Activated CD4-positive, alpha-beta T cell treated with anti-CD3 and anti-CD28 coated beads, Interleukin-2, amount 10 ng/mL, durations not matched to agents 24 days and 14 days (primary cell): Measurements from ENCODE around the gene SLC8A1. TPM values are rescaled to one million over a fixed set of nuclear protein-coding genes. Genes with fewer than 3 reads are reported as not detected.

Experiments used
- DNase-seq: peaks from one replicate; pipeline ENCODE4 v3.0.0; 2022
- H3K27ac Mint-ChIP-seq: one replicate; pipeline ENCODE4 v1.8.0; 2022; ENCODE audit warnings: mild to moderate bottlenecking, mixed read lengths
- H3K27me3 Mint-ChIP-seq: one replicate; pipeline ENCODE4 v1.8.0; 2022; ENCODE audit warnings: mixed read lengths
- H3K36me3 Mint-ChIP-seq: one replicate; pipeline ENCODE4 v1.8.0; 2022; ENCODE audit warnings: low read depth, mild to moderate bottlenecking, mixed read lengths
- H3K4me1 Mint-ChIP-seq: one replicate; pipeline ENCODE4 v1.8.0; 2021; ENCODE audit warnings: mixed read lengths
- H3K4me3 Mint-ChIP-seq: one replicate; pipeline ENCODE4 v1.8.0; 2022; ENCODE audit warnings: mild to moderate bottlenecking, moderate library complexity, mixed read lengths
- H3K9me3 Mint-ChIP-seq: one replicate; pipeline ENCODE4 v1.8.0; 2021; ENCODE audit warnings: mixed read lengths
- intact Hi-C: fragments of 100-400 bp; cut with micrococcal nuclease; formaldehyde crosslinking; loops from one replicate; pipeline ENCODE4 v1.15.1; 2023
- total RNA-seq: library from RNA; stranded (reverse); gene quantifications from 2 replicates; pipeline ENCODE4 v1.2.3, GENCODE V29; 2022

Gene SLC8A1
- total RNA-seq, 1 donor from 2014 or later, result 5.0 TPM

GRCh38 chr2:40072442-40073232, 379.3 kb downstream of the SLC8A1 start:
- DNase-seq, result no peak
- peaks cover 11% of the 10 kb centered on the region for H3K36me3 Mint-ChIP-seq
- no peaks in the 10 kb centered on the region for H3K4me1 Mint-ChIP-seq
- H3K27ac Mint-ChIP-seq, result no peak overlapping the region
- H3K27me3 Mint-ChIP-seq, result no peaks in the 10 kb centered on the region
- intact Hi-C loops, result no loop called here
- peaks cover 38% of the 10 kb centered on the region for H3K9me3 Mint-ChIP-seq
- H3K4me3 Mint-ChIP-seq, result no peak overlapping the region

- H3K27ac Mint-ChIP-seq, result no peak overlapping the region
- H3K9me3 Mint-ChIP-seq, result peaks cover 18% of the 10 kb centered on the region
- intact Hi-C loops, result no loop called here
- peaks cover 8% of the 10 kb centered on the region for H3K36me3 Mint-ChIP-seq
- H3K27me3 Mint-ChIP-seq, result no peaks in the 10 kb centered on the region
- no peaks in the 10 kb centered on the region for H3K4me1 Mint-ChIP-seq
- DNase-seq, result peak; percentile 40
- no peak overlapping the region for H3K4me3 Mint-ChIP-seq
Measured at GRCh38 chr2:40062381-40062780, 389.5 kb downstream of the SLC8A1 start.

GRCh38 chr2:40049781-40050180, 402.1 kb downstream of the SLC8A1 start:
- Mint-ChIP-seq H3K4me3 (no peak overlapping the region), H3K36me3 (peaks cover 20% of the 10 kb centered on the region), H3K27ac (no peak overlapping the region), H3K4me1 (peaks cover 3% of the 10 kb centered on the region), H3K9me3 (peaks cover 19% of the 10 kb centered on the region), H3K27me3 (no peaks in the 10 kb centered on the region)
- no peak for DNase-seq
- intact Hi-C loops, result no loop called here

GRCh38 chr2:40048506-40048905, 403.4 kb downstream of the SLC8A1 start:
- H3K4me1 Mint-ChIP-seq, result peaks cover 3% of the 10 kb centered on the region
- peaks cover 21% of the 10 kb centered on the region for H3K36me3 Mint-ChIP-seq
- peaks cover 19% of the 10 kb centered on the region for H3K9me3 Mint-ChIP-seq
- intact Hi-C loops, result no loop called here
- no peak for DNase-seq
- no peak overlapping the region for H3K4me3 Mint-ChIP-seq
- H3K27ac Mint-ChIP-seq, result no peak overlapping the region
- no peaks in the 10 kb centered on the region for H3K27me3 Mint-ChIP-seq

GRCh38 chr2:40047406-40047805, 404.5 kb downstream of the SLC8A1 start:
- DNase-seq, result no peak
- H3K4me3 Mint-ChIP-seq, result no peak overlapping the region
- H3K4me1 Mint-ChIP-seq, result peaks cover 3% of the 10 kb centered on the region
- H3K36me3 Mint-ChIP-seq, result peaks cover 21% of the 10 kb centered on the region
- no peaks in the 10 kb centered on the region for H3K27me3 Mint-ChIP-seq
- intact Hi-C loops, result no loop called here
- H3K27ac Mint-ChIP-seq, result no peak overlapping the region
- peaks cover 19% of the 10 kb centered on the region for H3K9me3 Mint-ChIP-seq
